AG04450 (cell line): Measurements from ENCODE around the gene ZDHHC14. TPM values are rescaled to one million over a fixed set of nuclear protein-coding genes. Genes with fewer than 3 reads are reported as not detected.
"Not testable (repeated sequence)": the region's sequence is repeated elsewhere in the genome, so short reads cannot be mapped to it uniquely, and the experiment has no call there.

ENCODE experiments used
- CTCF ChIA-PET: fragments of 300-600, 350-600 bp; formaldehyde crosslinking; extraction: SDS; loops from one replicate; lab custom pipeline; 2022; ENCODE audit warnings: antibody characterized with exemption, inconsistent platforms; lab: Charles Lee
- POLR2A ChIA-PET: fragments of 350-600 bp; formaldehyde crosslinking; extraction: SDS; loops from one replicate; lab custom pipeline; 2021; ENCODE audit warnings: antibody characterized with exemption, inconsistent platforms; lab: Yijun Ruan, JAX
- DNase-seq: peaks from one replicate; pipeline ENCODE4 v3.0.0-alpha.2; 2011; ENCODE audit warnings: low read depth, low spot score
- H3K27ac ChIP-seq: one replicate; pipeline ENCODE4 v1.5.1; 2012; ENCODE audit warnings: low read depth, low read length, control low read depth
- H3K27me3 ChIP-seq: one replicate; pipeline ENCODE4 v1.6.0; 2012; ENCODE audit warnings: low read length; ENCODE audit not compliant: control insufficient read depth, insufficient read depth
- H3K4me3 ChIP-seq: 2 replicates; pipeline ENCODE4 v1.5.1; 2011; ENCODE audit warnings: mild to moderate bottlenecking, low read depth, low read length, control low read depth
- H3K9me3 ChIP-seq: 2 replicates; pipeline ENCODE4 v1.5.1; 2012; ENCODE audit warnings: low read length; ENCODE audit not compliant: control insufficient read depth, insufficient read depth
- CTCF ChIP-seq: IDR thresholded peaks from 2 replicates; pipeline ENCODE4 v1.5.1; 2011; ENCODE audit warnings: low read depth, low read length, control low read depth, inconsistent platforms
- polyA plus RNA-seq: library from polyadenylated mRNA; depleted of rRNA; stranded (reverse); fragments of >200 nt; gene quantifications from 2 replicates; pipeline ENCODE4 v1.2.3, GENCODE V29; 2011

Gene ZDHHC14
- polyA plus RNA-seq, 1 experiment, result 2.2 TPM

GRCh38 chr6:157716251-157716995 is 335.4 kb downstream of the ZDHHC14 start:
- ChIA-PET CTCF (interaction anchor here (1.2 to 2.8 kb wide), 2 partner anchors 40 to 401 kb away, joined by 3 to 13 read pairs; no protein-coding TSS in a partner anchor), POLR2A (interaction anchor here (0.6 to 0.7 kb wide), 2 partner anchors 39 to 46 kb away, joined by 4 to 6 read pairs; no protein-coding TSS in a partner anchor)
- Histone ChIP-seq H3K27ac (peak overlapping the region; percentile 75), H3K4me3 (no peak overlapping the region), H3K9me3 (peaks cover 1% of the 10 kb centered on the region; the same call in 1 of the 2 replicates), H3K27me3 (peaks cover 9% of the 10 kb centered on the region)
- DNase-seq, result no peak
- TF ChIP-seq CTCF, result no peak

DNA sequence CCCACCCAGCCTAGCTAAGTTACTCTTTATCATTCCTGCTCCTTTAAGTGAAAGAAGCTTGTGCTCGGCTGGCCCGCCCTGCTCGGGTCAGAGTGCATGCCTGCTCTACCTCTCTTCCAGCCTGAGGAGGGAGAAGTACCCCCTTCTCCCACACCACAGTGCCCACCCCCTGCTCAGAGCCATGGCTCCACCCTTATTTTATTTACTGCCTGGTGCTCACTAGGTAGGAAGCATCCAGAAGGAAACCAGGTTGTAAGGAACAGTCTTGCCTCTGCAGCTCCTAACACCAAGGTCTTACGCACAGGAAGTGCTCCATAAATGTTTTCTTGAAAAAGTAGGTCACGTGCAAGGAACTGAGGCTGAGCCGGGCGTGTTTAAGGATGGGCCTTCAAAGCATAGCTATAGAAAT is 336.4 kb downstream of the ZDHHC14 start:
- no peak overlapping the region for H3K27ac ChIP-seq
- TF ChIP-seq CTCF, result no peak
- DNase-seq, result no peak
- H3K27me3 ChIP-seq, result peaks cover 14% of the 10 kb centered on the region
- ChIA-PET CTCF (interaction anchor here (2.8 kb wide), 1 partner anchor 39 kb away, joined by 13 read pairs; no protein-coding TSS in a partner anchor), POLR2A (no interaction called here)
- no peak overlapping the region for H3K4me3 ChIP-seq
- peaks cover 3% of the 10 kb centered on the region; the same call in 1 of the 2 replicates for H3K9me3 ChIP-seq

- no peak overlapping the region for H3K4me3 ChIP-seq
- ChIA-PET CTCF (interaction anchor here (0.6 kb wide), 1 partner anchor 159 kb away, joined by 3 read pairs; no protein-coding TSS in a partner anchor), POLR2A (no interaction called here)
- peaks cover 14% of the 10 kb centered on the region for H3K27me3 ChIP-seq
- peaks cover 3% of the 10 kb centered on the region; the same call in 1 of the 2 replicates for H3K9me3 ChIP-seq
- no peak for DNase-seq
- no peak overlapping the region for H3K27ac ChIP-seq
- TF ChIP-seq CTCF, result no peak
Observed at GRCh38 chr6:157718503-157719187, 337.7 kb downstream of the ZDHHC14 start.

GRCh38 chr6:157720964-157721363 is 340.0 kb downstream of the ZDHHC14 start:
- peaks cover 19% of the 10 kb centered on the region for H3K27me3 ChIP-seq
- DNase-seq, CTCF ChIA-PET, H3K9me3 ChIP-seq, H3K27ac ChIP-seq, H3K4me3 ChIP-seq, POLR2A ChIA-PET: not testable (repeated sequence)

DNA sequence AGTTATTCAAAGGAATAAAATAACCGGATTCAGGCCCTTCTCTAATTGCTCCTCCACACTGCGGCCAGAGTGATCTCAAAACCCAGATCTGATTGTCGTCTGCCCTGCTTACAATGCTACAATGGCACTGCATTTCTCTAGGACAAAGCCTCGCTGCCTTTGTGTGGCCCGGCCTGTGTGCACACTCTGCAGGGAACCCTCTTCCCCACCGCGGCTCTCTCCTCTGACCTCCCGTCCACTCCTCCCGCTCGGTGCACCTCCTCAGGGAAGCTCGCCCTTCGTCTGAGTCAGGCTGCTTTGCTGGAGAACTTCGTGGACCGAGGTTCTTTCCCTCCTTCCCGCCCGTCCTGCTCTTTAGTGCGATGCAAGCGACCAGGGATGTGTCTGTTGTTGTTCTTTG is 340.4 kb downstream of the ZDHHC14 start:
- DNase-seq, result no peak
- ChIA-PET CTCF (no interaction called here), POLR2A (no interaction called here)
- TF ChIP-seq CTCF, result no peak
- Histone ChIP-seq H3K4me3 (no peak overlapping the region), H3K27me3 (peaks cover 19% of the 10 kb centered on the region), H3K27ac (no peak overlapping the region), H3K9me3 (peaks cover 10% of the 10 kb centered on the region)
